H9 (cell line): ENCODE data around the gene CATSPERE. TPM values are rescaled to one million over a fixed set of nuclear protein-coding genes. Genes with fewer than 3 reads are reported as not detected.

Experiments
- DNase-seq: peaks from one replicate; pipeline ENCODE4 v3.0.0-alpha.2; 2017
- H2AFZ ChIP-seq: one replicate; pipeline ENCODE4 v1.6.1; 2013; ENCODE audit warnings: mild to moderate bottlenecking, low read length, control low read depth, moderate library complexity
- H2AK5ac ChIP-seq: 2 replicates; pipeline ENCODE4 v1.6.1; 2013; ENCODE audit warnings: low read length, control low read depth, mixed read lengths; ENCODE audit not compliant: insufficient read length
- H2BK120ac ChIP-seq: one replicate; pipeline ENCODE4 v1.6.1; 2013; ENCODE audit warnings: low read depth, mild to moderate bottlenecking, low read length, control low read depth, inconsistent platforms; ENCODE audit not compliant: poor library complexity, severe bottlenecking
- H2BK12ac ChIP-seq: 2 replicates; pipeline ENCODE4 v1.6.1; 2013; ENCODE audit warnings: low read length, control low read depth, mixed read lengths, low read depth; ENCODE audit not compliant: insufficient read length
- H2BK15ac ChIP-seq: 2 replicates; pipeline ENCODE4 v1.6.1; 2013; ENCODE audit warnings: low read depth, low read length, control low read depth
- H2BK20ac ChIP-seq: one replicate; pipeline ENCODE4 v1.6.1; 2013; ENCODE audit warnings: low read depth, mild to moderate bottlenecking, low read length, control low read depth, inconsistent platforms; ENCODE audit not compliant: poor library complexity, severe bottlenecking
- H2BK5ac ChIP-seq: 2 replicates; pipeline ENCODE4 v1.6.1; 2013; ENCODE audit warnings: low read length, control low read depth, mixed read lengths; ENCODE audit not compliant: insufficient read length
- H3K14ac ChIP-seq: 2 replicates; pipeline ENCODE4 v1.6.1; 2013; ENCODE audit warnings: low read length, control low read depth; ENCODE audit not compliant: insufficient read depth
- H3K18ac ChIP-seq: 2 replicates; pipeline ENCODE4 v1.6.1; 2013; ENCODE audit warnings: low read depth, mild to moderate bottlenecking, mixed read lengths, low read length, control low read depth; ENCODE audit not compliant: insufficient read length
- H3K23ac ChIP-seq: 2 replicates; pipeline ENCODE4 v1.6.1; 2013; ENCODE audit warnings: low read length, control low read depth, mixed read lengths, low read depth; ENCODE audit not compliant: insufficient read length
- H3K23me2 ChIP-seq: 2 replicates; pipeline ENCODE4 v1.6.1; 2013; ENCODE audit warnings: low read depth, mild to moderate bottlenecking, mixed read lengths, low read length, control low read depth; ENCODE audit not compliant: insufficient read length, poor library complexity, severe bottlenecking
- H3K27ac ChIP-seq: 2 replicates; pipeline ENCODE4 v1.5.1; 2013; ENCODE audit warnings: low read length, control low read depth, mixed read lengths, low read depth; ENCODE audit not compliant: insufficient read length
- H3K27me3 ChIP-seq: 2 replicates; pipeline ENCODE4 v1.6.1; 2013; ENCODE audit warnings: low read length, control low read depth, inconsistent platforms; ENCODE audit not compliant: insufficient read depth
- H3K4ac ChIP-seq: 2 replicates; pipeline ENCODE4 v1.6.1; 2013; ENCODE audit warnings: low read depth, mild to moderate bottlenecking, control low read depth, inconsistent platforms, low read length, moderate library complexity
- H3K4me1 ChIP-seq: 2 replicates; pipeline ENCODE4 v1.6.1; 2013; ENCODE audit warnings: low read length, control low read depth, inconsistent platforms; ENCODE audit not compliant: insufficient read depth
- H3K4me2 ChIP-seq: 2 replicates; pipeline ENCODE4 v1.6.1; 2013; ENCODE audit warnings: low read length, control low read depth, mixed read lengths; ENCODE audit not compliant: insufficient read length, insufficient read depth
- H3K56ac ChIP-seq: 2 replicates; pipeline ENCODE4 v1.6.1; 2013; ENCODE audit warnings: low read depth, mild to moderate bottlenecking, mixed read lengths, low read length, control low read depth; ENCODE audit not compliant: insufficient read length
- H3K79me1 ChIP-seq: 2 replicates; pipeline ENCODE4 v1.6.1; 2013; ENCODE audit warnings: low read depth, mild to moderate bottlenecking, moderate library complexity, low read length, control low read depth, inconsistent platforms; ENCODE audit not compliant: insufficient read depth, poor library complexity, severe bottlenecking
- H3K79me2 ChIP-seq: 2 replicates; pipeline ENCODE4 v1.6.1; 2013; ENCODE audit warnings: low read length, control low read depth, inconsistent platforms; ENCODE audit not compliant: insufficient read depth
- H3K9ac ChIP-seq: 2 replicates; pipeline ENCODE4 v1.6.1; 2013; ENCODE audit warnings: low read length, control low read depth, mixed read lengths; ENCODE audit not compliant: insufficient read length; ENCODE audit errors: extremely low read depth
- H3K9me3 ChIP-seq: one replicate; pipeline ENCODE4 v1.6.1; 2013; ENCODE audit warnings: low read depth, low read length, inconsistent platforms; ENCODE audit not compliant: control insufficient read depth
- H3T11ph ChIP-seq: one replicate; pipeline ENCODE4 v1.6.1; 2013; ENCODE audit warnings: mild to moderate bottlenecking, low read length, control low read depth, inconsistent platforms
- H4K20me1 ChIP-seq: one replicate; pipeline ENCODE4 v1.6.1; 2013; ENCODE audit not compliant: control insufficient read depth, insufficient read length, insufficient read depth
- H4K5ac ChIP-seq: 2 replicates; pipeline ENCODE4 v1.6.1; 2013; ENCODE audit warnings: low read depth, mild to moderate bottlenecking, mixed read lengths, low read length, control low read depth; ENCODE audit not compliant: insufficient read length
- H4K8ac ChIP-seq: replicated peaks from 2 replicates; pipeline ENCODE4 v1.6.1; 2013; ENCODE audit warnings: low read length, control low read depth, mixed read lengths, low read depth; ENCODE audit not compliant: insufficient read length
- H4K91ac ChIP-seq: 2 replicates; pipeline ENCODE4 v1.6.1; 2013; ENCODE audit warnings: low read depth, mild to moderate bottlenecking, moderate library complexity, mixed read lengths, low read length, control low read depth; ENCODE audit not compliant: insufficient read length
- H3K27ac Mint-ChIP-seq, 3 experiments: 2 replicates in 2 of 3; 3 replicates in 1 of 3; pipeline ENCODE4 v1.8.0; 2020 to 2021; ENCODE audit warnings: mixed read lengths in 3 of 3, mild to moderate bottlenecking in 1 of 3, moderate library complexity in 1 of 3
- H3K27me3 Mint-ChIP-seq: 2 replicates; pipeline ENCODE4 v1.8.0; 2021; ENCODE audit warnings: low read depth, mild to moderate bottlenecking, moderate library complexity, mixed read lengths
- H3K36me3 Mint-ChIP-seq, 3 experiments: 2 replicates in 2 of 3; 3 replicates in 1 of 3; pipeline ENCODE4 v1.8.0; 2020 to 2021; ENCODE audit warnings: low read depth in 3 of 3, mixed read lengths in 3 of 3; ENCODE audit not compliant: insufficient read depth in 1 of 3
- H3K4me1 Mint-ChIP-seq, 2 experiments: 2 replicates each; pipeline ENCODE4 v1.8.0; 2020; ENCODE audit warnings: mixed read lengths in 2 of 2
- H3K4me3 Mint-ChIP-seq, 2 experiments: 2 replicates in 1 of 2; 3 replicates in 1 of 2; pipeline ENCODE4 v1.8.0; 2020 to 2021; ENCODE audit warnings: mild to moderate bottlenecking in 2 of 2, mixed read lengths in 2 of 2, moderate library complexity in 1 of 2
- H3K9me3 Mint-ChIP-seq, 2 experiments: 2 replicates in 1 of 2; 3 replicates in 1 of 2; pipeline ENCODE4 v1.8.0; 2020; ENCODE audit warnings: mild to moderate bottlenecking in 2 of 2, mixed read lengths in 2 of 2, moderate library complexity in 1 of 2
- WGBS: extraction: QIAGEN DNeasy Blood & Tissue Kit; methylation state at CpG from one replicate; pipeline ENCODE4 v1.1.7; 2013; ENCODE audit warnings: missing lambda C conversion rate, low lambda C conversion rate, mixed read lengths; ENCODE audit not compliant: insufficient read length; ENCODE audit errors: extremely low coverage; 5-methylcytosine and 5-hydroxymethylcytosine counted together
- total RNA-seq: library from RNA; stranded (reverse); gene quantifications from 2 replicates; pipeline ENCODE4 v1.2.1, GENCODE V29; 2021
- TF ChIP-seq, protein P1 (sequence below): fragments of 200-600 bp; sonication (generic); conservative IDR thresholded peaks from 3 replicates; pipeline ENCODE4 v1.8.0; 2021; ENCODE audit warnings: antibody characterized with exemption, mild to moderate bottlenecking

The CATSPERE gene
- total RNA-seq, 1 experiment from 2014 or later = 0.31 TPM

DNA sequence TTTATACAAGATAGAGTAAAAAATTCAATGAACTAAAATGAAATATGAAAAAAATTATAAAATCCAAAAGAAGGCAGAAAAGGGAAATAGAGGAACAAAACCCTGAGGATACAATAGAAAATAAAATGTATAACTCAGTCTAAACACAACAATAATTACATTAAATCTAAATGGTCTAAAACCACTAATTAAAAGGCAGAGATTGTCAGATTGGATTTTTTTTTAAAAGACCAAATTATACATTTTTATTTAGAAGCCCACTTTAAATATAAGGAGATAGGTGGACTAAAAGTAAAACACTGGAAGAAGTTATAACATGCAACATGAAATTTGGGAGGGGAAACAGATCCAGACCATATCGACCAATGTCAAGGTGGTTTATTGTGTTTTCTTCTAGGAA lies 95.2 kb downstream of the CATSPERE start:
- H2BK120ac ChIP-seq = no peak overlapping the region
- H3K4me2 ChIP-seq = no peak overlapping the region
- H3K9ac ChIP-seq = no peak overlapping the region
- no peak overlapping the region for H2AFZ ChIP-seq
- peaks cover 0 to 17% (median 5%) of the 10 kb centered on the region in 3 experiments; a peak in 6 of 7 replicates for H3K36me3 Mint-ChIP-seq
- H3K23me2 ChIP-seq = no peaks in the 10 kb centered on the region
- no peak overlapping the region for H3K4me3 Mint-ChIP-seq
- H3K79me1 ChIP-seq = no peaks in the 10 kb centered on the region
- no peak overlapping the region for H4K91ac ChIP-seq
- H4K5ac ChIP-seq = no peak overlapping the region
- no peaks in the 10 kb centered on the region for H3K9me3 ChIP-seq
- H4K8ac ChIP-seq = no peak overlapping the region
- no peak for DNase-seq
- no peak overlapping the region for H2BK20ac ChIP-seq
- H3K56ac ChIP-seq = no peak overlapping the region
- H3K23ac ChIP-seq = no peak overlapping the region
- no peak overlapping the region for H2BK5ac ChIP-seq
- no peaks in the 10 kb centered on the region for H3K4me1 Mint-ChIP-seq
- no peaks in the 10 kb centered on the region for H4K20me1 ChIP-seq
- H3K18ac ChIP-seq = no peak overlapping the region
- TF ChIP-seq, protein P1, sequence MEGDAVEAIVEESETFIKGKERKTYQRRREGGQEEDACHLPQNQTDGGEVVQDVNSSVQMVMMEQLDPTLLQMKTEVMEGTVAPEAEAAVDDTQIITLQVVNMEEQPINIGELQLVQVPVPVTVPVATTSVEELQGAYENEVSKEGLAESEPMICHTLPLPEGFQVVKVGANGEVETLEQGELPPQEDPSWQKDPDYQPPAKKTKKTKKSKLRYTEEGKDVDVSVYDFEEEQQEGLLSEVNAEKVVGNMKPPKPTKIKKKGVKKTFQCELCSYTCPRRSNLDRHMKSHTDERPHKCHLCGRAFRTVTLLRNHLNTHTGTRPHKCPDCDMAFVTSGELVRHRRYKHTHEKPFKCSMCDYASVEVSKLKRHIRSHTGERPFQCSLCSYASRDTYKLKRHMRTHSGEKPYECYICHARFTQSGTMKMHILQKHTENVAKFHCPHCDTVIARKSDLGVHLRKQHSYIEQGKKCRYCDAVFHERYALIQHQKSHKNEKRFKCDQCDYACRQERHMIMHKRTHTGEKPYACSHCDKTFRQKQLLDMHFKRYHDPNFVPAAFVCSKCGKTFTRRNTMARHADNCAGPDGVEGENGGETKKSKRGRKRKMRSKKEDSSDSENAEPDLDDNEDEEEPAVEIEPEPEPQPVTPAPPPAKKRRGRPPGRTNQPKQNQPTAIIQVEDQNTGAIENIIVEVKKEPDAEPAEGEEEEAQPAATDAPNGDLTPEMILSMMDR = no peak
- no peak overlapping the region for H2BK12ac ChIP-seq
- no peak overlapping the region for H3T11ph ChIP-seq
- no peaks in the 10 kb centered on the region for H3K79me2 ChIP-seq
- no peaks in the 10 kb centered on the region; the same call in 1 of the 2 replicates for H3K27me3 Mint-ChIP-seq
- no CpG with 5 or more reads among the region's 1 CpG for WGBS
- H3K27ac Mint-ChIP-seq = no peak overlapping the region
- no peak overlapping the region for H3K27ac ChIP-seq
- no peak overlapping the region for H3K14ac ChIP-seq
- H3K4me1 ChIP-seq = no peaks in the 10 kb centered on the region
- no peak overlapping the region for H2BK15ac ChIP-seq
- no peak overlapping the region for H3K4ac ChIP-seq
- peaks cover 26 to 36% of the 10 kb centered on the region in 2 experiments for H3K9me3 Mint-ChIP-seq
- H3K27me3 ChIP-seq = no peaks in the 10 kb centered on the region
- H2AK5ac ChIP-seq = no peak overlapping the region
